GM13976 (cell line): ENCODE results near the gene TCF4.

ENCODE experiments used
- DNase-seq: peaks from one replicate; pipeline ENCODE4 v3.0.0; 2012; ENCODE audit warnings: low spot score
- in situ Hi-C: fragments of 300-500 bp; cut with MboI; formaldehyde crosslinking; loops from one replicate; pipeline ENCODE4 v1.12.0; 2022; ENCODE audit warnings: low sequenced_read_pairs, mixed read lengths, inconsistent platforms; ENCODE audit not compliant: unreplicated experiment
- TF ChIP-seq, protein P1 (sequence below): IDR thresholded peaks from 2 replicates; pipeline ENCODE4 v1.5.1; 2012; ENCODE audit warnings: borderline replicate concordance, mild to moderate bottlenecking; ENCODE audit not compliant: insufficient read depth; ENCODE audit errors: extremely low read depth, missing control alignments, control extremely low read depth

Gene TCF4

DNA sequence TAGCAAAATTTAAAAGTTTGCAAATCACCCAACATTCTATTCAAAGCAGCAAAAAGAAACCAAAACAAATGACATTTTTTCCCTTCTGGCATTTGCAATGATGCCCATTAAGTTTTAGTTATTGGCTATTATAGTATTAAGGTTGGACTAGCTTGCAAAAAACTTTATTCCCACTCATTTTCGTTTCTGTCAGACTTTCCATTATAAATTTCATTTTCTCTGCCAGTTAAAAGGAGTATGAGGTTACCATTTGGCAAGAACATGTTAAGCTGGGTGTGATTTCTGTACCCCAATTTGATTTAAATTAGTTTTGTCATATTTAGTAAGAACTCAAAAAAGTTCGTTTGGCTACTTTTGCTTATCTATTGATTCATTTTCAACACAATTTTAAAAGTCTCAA lies 187.9 kb downstream of the TCF4 start:
- in situ Hi-C loops = loop anchor here (10.0 to 25.0 kb wide), 2 partner anchors 387 to 1175 kb away; no protein-coding TSS in a partner anchor
- TF ChIP-seq, protein P1, sequence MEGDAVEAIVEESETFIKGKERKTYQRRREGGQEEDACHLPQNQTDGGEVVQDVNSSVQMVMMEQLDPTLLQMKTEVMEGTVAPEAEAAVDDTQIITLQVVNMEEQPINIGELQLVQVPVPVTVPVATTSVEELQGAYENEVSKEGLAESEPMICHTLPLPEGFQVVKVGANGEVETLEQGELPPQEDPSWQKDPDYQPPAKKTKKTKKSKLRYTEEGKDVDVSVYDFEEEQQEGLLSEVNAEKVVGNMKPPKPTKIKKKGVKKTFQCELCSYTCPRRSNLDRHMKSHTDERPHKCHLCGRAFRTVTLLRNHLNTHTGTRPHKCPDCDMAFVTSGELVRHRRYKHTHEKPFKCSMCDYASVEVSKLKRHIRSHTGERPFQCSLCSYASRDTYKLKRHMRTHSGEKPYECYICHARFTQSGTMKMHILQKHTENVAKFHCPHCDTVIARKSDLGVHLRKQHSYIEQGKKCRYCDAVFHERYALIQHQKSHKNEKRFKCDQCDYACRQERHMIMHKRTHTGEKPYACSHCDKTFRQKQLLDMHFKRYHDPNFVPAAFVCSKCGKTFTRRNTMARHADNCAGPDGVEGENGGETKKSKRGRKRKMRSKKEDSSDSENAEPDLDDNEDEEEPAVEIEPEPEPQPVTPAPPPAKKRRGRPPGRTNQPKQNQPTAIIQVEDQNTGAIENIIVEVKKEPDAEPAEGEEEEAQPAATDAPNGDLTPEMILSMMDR = no peak
- DNase-seq = no peak

DNA sequence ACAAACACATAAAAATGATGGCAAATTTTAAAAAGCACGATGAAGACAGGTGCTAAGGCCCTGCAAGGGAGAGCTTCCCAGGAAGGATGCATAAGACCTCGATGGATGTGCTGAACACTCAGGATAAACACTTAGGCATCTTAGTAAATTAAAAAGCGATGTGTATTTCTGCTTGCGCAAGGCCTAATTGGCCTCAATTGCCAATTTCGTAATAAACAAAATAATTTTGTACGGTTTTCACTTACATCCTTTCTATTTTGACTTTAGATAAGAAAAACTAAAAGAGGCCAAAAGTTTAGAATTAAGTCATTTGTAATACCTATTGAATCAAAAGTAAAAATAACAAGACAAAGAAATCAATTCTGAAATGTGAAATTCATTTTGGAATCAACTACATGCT lies 189.1 kb downstream of the TCF4 start:
- in situ Hi-C loops = no loop called here
- DNase-seq = no peak
- TF ChIP-seq, protein P1 = no peak

DNA sequence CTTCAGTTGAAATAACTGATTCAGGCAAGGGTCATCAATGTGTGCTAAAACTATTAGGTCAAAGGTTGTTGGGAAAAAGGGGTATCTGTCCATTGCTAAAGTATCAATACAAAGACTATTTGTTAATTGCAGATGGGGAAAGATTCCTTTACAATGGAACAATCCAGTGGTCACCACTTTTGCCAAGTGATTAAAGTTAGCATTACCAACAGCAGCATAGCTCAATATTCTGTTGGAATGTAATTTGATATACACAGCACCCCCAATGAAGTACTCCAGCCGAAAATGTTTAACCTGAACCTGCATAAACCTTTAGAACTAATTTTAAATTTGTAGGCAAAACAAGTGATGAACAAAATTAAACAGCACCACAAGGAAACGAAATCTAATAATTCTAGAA lies 191.0 kb downstream of the TCF4 start:
- no peak for DNase-seq
- TF ChIP-seq, protein P1 = no peak
- in situ Hi-C loops = no loop called here

DNA sequence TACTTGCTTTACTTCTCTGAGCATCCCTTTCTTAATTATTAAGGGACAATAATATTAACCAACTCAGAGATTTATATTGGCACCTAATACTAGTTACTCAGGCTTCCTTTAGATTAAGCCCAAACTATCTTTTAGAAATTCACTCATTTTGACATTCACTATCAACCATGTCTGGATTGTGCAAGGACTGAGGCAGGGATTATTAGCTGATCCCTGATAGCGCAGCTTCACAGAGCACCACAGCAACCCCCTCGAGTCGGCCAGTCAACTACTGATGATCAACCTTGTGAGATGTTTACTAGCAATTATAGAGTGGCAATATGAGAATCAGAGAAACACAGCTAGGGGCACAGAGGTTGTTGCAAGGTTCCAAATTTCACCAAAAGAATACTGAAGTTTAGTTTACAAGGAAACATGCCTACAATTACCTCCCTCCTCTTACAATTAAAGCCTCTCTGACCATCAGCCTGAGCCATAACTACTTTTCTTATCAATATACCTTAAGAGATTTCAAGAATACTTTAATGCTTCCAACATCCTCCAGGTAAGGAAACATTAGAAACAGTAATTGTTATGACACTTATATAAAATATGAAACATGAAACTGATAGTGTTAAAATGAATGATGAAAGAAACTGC lies 191.6 kb downstream of the TCF4 start:
- in situ Hi-C loops = no loop called here
- no peak for DNase-seq
- TF ChIP-seq, protein P1 = no peak

DNA sequence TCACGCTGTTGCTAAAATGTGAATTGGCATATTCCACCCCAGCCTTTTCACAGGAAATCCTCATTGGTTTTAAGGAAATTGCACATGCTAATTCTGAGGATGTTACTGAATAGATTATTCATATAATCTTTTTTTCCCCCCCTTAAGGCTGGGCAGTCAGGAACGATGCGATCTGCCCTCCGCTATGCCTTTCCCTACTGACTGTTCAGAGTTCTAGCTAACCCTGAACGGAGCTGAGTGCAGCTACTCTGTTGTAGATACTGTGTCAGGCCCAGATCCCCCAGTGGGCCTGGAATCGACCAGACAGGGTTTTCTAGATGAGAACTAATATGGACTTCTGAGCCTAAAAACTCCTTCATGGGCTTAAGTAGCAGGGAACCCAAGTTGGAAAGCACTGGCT lies 192.2 kb downstream of the TCF4 start:
- TF ChIP-seq, protein P1 = no peak
- no peak for DNase-seq

DNA sequence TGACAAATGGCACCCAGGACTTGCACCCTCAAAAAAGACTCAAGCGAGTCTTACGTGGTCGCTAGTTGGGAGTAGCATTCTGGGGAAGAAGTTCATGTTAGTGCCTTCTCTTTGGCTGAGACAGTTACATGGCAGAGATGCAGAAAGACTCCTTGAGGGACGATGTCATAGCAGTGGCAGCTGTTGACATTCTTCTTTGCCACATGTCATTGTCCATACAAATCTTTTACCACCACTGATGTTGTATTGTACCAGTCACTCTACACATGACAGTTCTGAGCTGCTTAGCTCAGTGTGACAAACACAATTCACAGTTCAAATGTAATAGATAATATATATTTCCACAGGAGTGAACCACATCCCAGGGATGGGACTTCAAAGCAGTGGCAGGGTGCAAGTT lies 197.1 kb downstream of the TCF4 start:
- in situ Hi-C loops = no loop called here
- TF ChIP-seq, protein P1 = no peak
- no peak for DNase-seq

More for the DNA sequence above, 192.2 kb downstream of the TCF4 start:
- in situ Hi-C loops = no loop called here
